ENCODE measurements around the gene GULP1. TPM values are rescaled to one million over a fixed set of nuclear protein-coding genes. Genes with fewer than 3 reads are reported as not detected.

GULP1 gene
- total and polyA plus RNA-seq, 3 donors from 2014 or later: 76.2 to 90.3 (median 78.5) TPM

DNA sequence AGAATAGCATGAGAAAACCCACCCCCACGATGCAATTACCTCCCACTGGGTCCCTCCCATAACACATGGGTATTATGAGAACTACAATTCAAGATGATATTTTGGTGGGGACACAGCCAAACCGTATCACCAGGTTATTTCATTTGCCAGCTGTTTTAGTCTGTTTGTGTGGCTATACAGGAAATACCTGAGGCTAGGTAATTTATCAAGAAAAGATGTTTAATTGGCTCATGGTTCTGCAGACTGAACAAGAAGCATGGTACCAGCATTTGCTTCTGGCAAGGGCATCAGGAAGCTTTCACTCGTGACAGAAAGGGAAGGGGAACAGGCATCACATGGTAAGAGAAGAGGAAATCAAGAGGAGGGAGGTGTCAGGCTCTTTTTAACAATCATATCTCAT is 329.2 kb downstream of the GULP1 start:
- no peak overlapping the region for H3K4me3 ChIP-seq
- H3K4me1 ChIP-seq: no peaks in the 10 kb centered on the region
- H3K27ac ChIP-seq: no peak overlapping the region
- DNase-seq: no peak
- no peaks in the 10 kb centered on the region for H3K27me3 ChIP-seq
- 86 to 90% methylated on average over 3 of the region's 3 CpGs for WGBS, 2 donors
- H3K9me3 ChIP-seq: no peaks in the 10 kb centered on the region
- no peak for TF ChIP-seq POLR2A (IDR thresholded peaks at IDR 0.05)
- TF ChIP-seq, protein P1, sequence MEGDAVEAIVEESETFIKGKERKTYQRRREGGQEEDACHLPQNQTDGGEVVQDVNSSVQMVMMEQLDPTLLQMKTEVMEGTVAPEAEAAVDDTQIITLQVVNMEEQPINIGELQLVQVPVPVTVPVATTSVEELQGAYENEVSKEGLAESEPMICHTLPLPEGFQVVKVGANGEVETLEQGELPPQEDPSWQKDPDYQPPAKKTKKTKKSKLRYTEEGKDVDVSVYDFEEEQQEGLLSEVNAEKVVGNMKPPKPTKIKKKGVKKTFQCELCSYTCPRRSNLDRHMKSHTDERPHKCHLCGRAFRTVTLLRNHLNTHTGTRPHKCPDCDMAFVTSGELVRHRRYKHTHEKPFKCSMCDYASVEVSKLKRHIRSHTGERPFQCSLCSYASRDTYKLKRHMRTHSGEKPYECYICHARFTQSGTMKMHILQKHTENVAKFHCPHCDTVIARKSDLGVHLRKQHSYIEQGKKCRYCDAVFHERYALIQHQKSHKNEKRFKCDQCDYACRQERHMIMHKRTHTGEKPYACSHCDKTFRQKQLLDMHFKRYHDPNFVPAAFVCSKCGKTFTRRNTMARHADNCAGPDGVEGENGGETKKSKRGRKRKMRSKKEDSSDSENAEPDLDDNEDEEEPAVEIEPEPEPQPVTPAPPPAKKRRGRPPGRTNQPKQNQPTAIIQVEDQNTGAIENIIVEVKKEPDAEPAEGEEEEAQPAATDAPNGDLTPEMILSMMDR (IDR thresholded peaks at IDR 0.05): no peak
- intact Hi-C loops (cut with DNase I; ENCODE audit: low total_unique reads): no loop called here
- no peaks in the 10 kb centered on the region for H3K36me3 ChIP-seq (ENCODE audit: low read depth, missing control alignments)

DNA sequence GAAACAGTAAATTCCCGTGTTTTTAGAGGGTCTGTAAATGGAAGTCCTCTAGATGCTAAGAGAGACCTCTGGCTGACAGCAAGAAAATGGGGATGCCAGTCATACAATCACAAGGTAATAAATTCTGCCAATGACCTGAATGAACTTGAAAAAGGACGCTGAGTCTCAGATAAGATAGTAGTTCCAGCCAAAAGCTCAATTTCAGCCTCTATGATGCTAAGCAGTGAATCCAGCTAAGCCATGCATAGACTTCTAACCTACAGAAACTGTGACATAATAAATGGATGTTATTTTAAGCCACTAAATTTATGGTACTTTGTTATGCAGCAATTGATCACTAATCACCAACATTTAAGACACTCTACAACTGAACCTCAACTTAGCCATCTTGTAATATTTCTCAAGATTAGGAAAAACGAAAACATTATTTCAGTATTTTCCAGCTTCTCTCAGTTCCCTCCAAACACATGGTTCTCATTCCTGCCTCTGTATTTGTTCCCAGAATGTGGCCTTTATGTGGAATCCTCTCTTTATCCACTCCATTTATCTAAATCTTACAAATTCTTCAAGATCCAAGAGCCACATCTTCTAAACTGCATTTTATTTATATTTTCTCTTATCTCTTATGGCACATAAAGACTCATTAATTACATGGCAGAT is 331.1 kb downstream of the GULP1 start:
- no peak for TF ChIP-seq POLR2A (IDR thresholded peaks at IDR 0.05)
- TF ChIP-seq, protein P1 (IDR thresholded peaks at IDR 0.05): no peak
- Histone ChIP-seq H3K36me3 (ENCODE audit: low read depth, missing control alignments) (no peaks in the 10 kb centered on the region), H3K4me1 (no peaks in the 10 kb centered on the region), H3K27me3 (no peaks in the 10 kb centered on the region), H3K9me3 (no peaks in the 10 kb centered on the region), H3K27ac (no peak overlapping the region), H3K4me3 (no peak overlapping the region)
- 62 to 67% methylated on average over 3 of the region's 3 CpGs for WGBS, 2 donors
- no peak for DNase-seq
- intact Hi-C loops (cut with DNase I; ENCODE audit: low total_unique reads): no loop called here

DNA sequence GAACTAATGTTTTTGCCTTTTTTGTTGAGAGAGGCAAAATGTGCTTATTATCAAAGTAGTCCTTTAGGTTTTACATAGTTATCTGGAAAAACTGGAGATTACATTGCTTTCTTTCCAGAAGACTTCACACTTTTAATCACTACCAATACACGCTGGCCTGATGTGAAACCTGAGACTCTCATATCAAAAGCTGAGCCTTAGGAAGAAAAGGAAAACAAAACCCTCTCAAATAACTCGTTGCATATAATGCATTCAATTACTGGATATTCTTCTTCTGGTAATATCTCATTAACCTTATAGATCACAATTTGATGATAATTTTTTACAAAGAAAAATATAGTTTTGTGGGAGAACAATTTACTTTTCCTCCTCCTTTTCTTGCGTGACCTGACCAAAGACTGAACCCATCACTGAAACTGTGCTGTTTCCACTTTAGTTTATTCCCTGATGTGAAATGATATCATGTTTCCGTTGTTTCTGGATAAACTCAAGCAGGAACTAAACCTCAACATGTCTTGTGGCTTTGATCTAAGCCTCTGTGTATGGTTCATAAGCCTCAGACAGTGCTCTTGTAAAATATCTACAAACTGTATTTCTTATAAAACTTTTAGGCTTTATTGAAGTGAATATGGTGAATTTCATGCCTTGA is 332.4 kb downstream of the GULP1 start:
- WGBS, 2 donors: 36 to 45% methylated on average over 4 of the region's 4 CpGs
- H3K27ac ChIP-seq: peak overlapping the region in 1 of 2 donors; percentile 22
- no peaks in the 10 kb centered on the region for H3K9me3 ChIP-seq
- H3K36me3 ChIP-seq (ENCODE audit: low read depth, missing control alignments): no peaks in the 10 kb centered on the region
- TF ChIP-seq, protein P1 (IDR thresholded peaks at IDR 0.05): no peak
- no peak for TF ChIP-seq POLR2A (IDR thresholded peaks at IDR 0.05)
- intact Hi-C loops (cut with DNase I; ENCODE audit: low total_unique reads): no loop called here
- H3K27me3 ChIP-seq: no peaks in the 10 kb centered on the region
- H3K4me3 ChIP-seq: no peak overlapping the region
- no peak for DNase-seq
- H3K4me1 ChIP-seq: no peaks in the 10 kb centered on the region

DNA sequence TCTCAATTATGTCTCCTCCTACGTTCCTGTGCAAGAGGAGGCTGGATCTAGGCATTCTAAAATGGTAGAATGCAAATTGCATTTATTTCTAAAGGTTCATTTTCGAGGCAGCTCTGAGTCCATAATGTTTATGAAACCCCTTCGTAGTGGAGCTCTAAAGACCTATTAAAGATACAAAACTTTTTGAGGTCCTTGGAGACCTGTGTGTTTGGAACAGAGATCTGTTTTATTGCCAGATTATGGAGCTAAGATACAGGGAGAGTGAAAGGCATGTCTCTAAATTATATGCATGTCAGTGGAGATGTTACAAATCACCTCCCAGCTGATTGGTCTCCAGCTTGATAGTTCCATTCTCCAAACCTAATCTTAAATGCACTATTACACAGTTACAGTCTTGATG is 335.8 kb downstream of the GULP1 start:
- WGBS, 2 donors: 68 to 71% methylated on average over 3 of the region's 3 CpGs
- intact Hi-C loops (cut with DNase I; ENCODE audit: low total_unique reads): no loop called here
- Histone ChIP-seq H3K36me3 (ENCODE audit: low read depth, missing control alignments) (no peaks in the 10 kb centered on the region), H3K4me1 (no peaks in the 10 kb centered on the region), H3K4me3 (no peak overlapping the region), H3K27me3 (no peaks in the 10 kb centered on the region), H3K27ac (no peak overlapping the region), H3K9me3 (no peaks in the 10 kb centered on the region)
- no peak for TF ChIP-seq POLR2A (IDR thresholded peaks at IDR 0.05)
- TF ChIP-seq, protein P1 (IDR thresholded peaks at IDR 0.05): no peak
- no peak for DNase-seq

Data from testis (tissue), 3 donors.